NCI-H1694 (cell line): Measurements from ENCODE around the gene NBL1.

ENCODE experiments used
- DNase-seq: peaks from one replicate; lab custom pipeline; 2025; lab: John Stamatoyannopoulos, UW

Gene NBL1

GRCh38 chr1:19646377-19647319, 2.5 kb downstream of the NBL1 start:
- DNase-seq, result no peak

GRCh38 chr1:19647643-19648042, 3.5 kb downstream of the NBL1 start:
- no peak for DNase-seq

DNA sequence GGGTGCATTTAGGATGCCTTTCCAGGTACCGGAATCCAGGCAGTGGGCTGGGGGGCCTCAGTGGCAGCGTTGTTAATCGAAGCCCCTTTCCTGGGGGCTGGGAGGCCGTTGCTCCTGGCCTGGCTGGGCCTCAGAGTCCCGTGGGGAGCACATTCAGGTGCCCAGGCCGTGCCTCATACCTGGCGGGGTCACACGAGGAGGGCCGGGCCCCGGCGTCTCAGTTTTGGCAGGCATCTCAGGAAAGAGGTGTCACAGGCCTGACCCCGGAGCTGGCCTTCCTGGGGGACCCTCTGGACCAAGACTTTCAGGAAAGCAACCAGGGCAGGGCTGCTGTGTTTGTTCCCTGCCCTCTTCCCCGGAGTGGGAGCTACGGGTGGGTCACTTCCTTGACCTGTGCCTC, 4.1 kb downstream of the NBL1 start:
- no peak for DNase-seq

DNA sequence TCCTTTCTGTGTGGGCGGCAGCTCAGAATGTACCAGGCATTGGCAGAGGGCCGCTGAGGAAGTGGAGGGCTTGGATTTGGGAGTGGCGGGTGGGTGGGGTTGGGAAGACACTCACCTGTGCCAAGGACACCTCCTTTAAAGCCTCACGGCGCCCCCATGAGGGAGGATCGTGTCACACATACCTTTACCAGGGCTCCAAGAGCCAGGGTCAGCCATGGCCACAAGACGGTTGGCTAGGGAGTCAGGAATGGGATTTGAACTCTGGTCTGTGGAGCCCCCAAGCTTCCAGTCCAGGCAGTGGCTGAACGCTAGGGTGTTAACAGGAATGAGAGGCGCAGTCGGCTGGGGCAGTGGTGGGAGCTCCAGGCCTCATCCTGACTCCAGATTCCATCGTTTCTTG, 4.6 kb downstream of the NBL1 start:
- DNase-seq, result no peak

DNA sequence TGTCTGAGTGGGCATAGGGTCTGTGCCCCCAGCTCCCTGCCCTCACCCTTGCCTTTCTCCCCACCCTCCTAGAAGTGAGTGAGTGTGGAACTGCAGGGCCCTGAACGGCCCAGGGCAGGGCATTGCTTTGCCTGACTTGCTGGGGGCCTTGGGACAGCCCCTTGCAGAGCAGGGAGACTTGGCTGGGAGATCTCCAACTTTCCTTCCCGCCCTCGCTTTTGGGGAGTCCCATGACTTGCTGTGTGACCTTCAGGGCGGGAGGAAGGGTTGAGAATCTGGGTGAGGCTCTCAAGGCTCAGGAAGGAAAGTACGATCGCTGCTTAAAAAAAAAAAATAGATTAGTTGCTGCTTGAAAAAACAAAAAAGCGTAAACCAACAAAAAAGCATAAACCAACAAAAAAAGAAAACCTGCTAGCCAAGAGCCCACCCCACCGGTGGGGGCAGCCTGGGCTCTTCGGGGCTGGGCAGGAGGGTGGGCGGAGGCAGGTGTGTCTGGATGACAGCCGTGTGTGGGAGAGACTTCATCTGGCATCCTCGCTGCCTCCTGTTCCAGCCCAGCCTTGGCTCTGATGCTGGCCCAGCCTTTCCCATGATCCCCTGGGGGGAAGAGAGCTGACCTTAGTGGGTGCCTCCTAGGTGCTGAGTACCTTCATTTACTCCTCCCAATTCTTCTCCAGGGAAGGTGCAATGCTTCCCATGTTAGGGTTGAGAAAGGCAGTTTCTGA, 6.5 kb downstream of the NBL1 start:
- DNase-seq, result no peak

DNA sequence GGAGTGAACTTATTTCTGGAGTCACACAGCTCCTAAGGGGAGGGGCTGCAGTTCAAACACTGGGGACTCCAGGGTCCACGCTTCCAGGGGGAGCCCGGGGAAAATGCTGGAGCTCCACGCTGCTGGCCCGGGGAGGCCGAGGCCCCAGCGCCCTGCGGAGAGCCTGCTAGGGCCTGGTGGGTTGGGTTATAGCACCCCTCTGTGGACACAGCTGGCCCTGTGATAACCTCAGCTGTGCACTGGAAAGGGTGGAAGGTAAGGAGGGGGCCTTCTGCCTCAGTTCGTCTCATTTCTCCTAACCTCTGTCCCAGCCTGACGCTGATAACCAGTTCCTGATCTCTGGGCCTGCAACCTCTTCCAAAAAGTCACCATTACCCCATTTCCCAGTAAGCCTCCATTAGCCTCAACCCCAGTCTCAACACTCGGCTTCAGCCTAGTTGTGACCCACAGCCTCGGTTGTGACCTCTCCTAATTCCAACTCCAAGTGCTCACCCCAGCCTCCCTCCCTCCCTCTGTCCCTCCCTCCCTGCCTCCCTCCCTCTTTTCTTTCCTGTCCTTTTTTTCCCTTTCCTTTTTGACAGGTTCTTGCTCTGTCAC, 7.1 kb downstream of the NBL1 start:
- DNase-seq, result peak; percentile 18

GRCh38 chr1:19654386-19654785, 10.3 kb downstream of the NBL1 start:
- DNase-seq, result no peak

DNA sequence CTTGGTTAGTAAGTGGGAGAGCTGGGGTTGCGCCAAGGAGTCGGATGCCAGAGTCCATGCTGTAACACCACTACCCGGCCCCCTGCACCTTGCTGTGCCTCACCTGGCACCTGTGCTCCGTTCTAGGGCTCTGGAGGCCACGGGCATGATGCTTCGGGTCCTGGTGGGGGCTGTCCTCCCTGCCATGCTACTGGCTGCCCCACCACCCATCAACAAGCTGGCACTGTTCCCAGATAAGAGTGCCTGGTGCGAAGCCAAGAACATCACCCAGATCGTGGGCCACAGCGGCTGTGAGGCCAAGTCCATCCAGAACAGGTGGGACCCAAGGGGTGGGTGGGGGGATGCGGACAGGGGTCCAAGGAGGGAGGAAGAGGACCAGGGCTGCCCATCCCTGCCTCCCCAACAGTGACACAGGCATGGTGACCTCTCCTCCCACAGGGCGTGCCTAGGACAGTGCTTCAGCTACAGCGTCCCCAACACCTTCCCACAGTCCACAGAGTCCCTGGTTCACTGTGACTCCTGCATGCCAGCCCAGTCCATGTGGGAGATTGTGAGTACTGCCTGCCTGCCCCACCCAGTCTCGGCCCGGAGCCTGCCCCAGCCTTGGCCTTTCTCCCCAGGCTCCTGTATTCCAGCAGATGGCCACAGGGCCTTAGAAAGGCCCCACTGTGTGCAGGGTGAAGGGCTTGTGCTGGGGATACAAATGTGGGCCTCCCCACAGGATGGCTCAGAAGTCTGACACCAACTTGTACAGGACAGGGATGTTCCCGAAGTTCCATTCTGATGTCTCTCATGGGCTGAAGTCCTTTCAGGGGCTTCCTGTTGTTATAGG, 11.0 kb downstream of the NBL1 start:
- no peak for DNase-seq

DNA sequence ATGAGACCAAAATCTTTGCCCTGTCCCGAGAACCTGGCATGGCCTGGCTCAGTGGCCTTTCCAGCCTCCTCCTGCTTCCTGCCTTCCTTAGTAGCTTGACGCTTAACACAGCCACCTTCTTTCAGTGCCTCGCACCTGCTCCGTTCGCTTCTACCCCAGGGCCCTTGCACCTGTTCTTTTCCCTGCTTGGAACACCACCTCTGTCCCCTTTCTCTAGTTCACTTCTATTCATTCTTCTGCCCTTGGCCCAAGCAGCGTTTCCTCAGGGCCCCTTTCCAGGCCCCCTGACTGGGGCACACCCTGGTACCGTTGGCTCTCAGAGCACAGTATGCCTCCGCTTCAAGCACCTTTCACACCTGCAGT, 11.6 kb downstream of the NBL1 start:
- DNase-seq, result no peak

DNA sequence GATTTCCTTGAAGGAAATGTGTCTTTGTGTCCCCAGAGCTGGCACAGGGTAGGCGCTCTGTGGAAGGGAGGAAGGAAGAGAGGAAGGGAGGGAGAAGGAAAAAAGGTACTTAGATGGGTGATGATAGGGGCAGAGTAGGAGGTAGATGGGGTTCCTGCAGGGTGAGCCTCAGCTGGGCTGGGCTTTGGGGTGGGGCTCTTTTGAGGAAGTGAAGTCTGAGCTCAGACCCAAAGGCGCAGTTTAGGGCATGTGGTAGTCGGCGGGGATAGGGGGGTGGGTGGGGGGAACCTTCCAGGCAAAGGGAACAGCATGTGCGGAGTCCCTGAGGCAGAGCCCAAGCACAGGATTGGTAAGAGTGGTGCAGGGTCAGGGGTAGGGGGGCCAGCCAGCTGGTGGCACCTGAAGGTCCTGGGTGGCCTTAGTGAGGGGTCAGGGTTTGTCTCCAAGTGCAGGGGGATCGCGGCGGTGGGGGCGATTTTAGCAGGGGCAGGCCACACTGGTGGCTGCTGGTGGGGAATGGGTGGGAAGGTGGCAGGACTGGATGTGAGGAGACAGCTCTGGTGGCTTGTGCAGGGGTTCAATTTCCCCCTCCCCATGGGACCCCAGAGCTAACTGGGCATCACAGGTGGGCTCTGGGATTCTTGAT, 12.1 kb downstream of the NBL1 start:
- DNase-seq, result no peak

DNA sequence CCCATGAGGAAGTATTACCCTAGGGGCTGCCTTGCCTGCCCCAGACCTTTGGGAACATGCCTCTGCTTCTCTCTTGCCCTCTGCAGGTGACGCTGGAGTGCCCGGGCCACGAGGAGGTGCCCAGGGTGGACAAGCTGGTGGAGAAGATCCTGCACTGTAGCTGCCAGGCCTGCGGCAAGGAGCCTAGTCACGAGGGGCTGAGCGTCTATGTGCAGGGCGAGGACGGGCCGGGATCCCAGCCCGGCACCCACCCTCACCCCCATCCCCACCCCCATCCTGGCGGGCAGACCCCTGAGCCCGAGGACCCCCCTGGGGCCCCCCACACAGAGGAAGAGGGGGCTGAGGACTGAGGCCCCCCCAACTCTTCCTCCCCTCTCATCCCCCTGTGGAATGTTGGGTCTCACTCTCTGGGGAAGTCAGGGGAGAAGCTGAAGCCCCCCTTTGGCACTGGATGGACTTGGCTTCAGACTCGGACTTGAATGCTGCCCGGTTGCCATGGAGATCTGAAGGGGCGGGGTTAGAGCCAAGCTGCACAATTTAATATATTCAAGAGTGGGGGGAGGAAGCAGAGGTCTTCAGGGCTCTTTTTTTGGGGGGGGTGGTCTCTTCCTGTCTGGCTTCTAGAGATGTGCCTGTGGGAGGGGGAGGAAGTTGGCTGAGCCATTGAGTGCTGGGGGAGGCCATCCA, 12.8 kb downstream of the NBL1 start:
- no peak for DNase-seq

- no peak for DNase-seq
Observed at GRCh38 chr1:19657511-19657910, 13.4 kb downstream of the NBL1 start.

- no peak for DNase-seq
Observed at GRCh38 chr1:19658186-19658585, 14.1 kb downstream of the NBL1 start.

GRCh38 chr1:19661721-19662228, 17.7 kb downstream of the NBL1 start:
- peak; percentile 34 for DNase-seq

- DNase-seq, result no peak
Observed at GRCh38 chr1:19662313-19662712, 18.2 kb downstream of the NBL1 start.

DNA sequence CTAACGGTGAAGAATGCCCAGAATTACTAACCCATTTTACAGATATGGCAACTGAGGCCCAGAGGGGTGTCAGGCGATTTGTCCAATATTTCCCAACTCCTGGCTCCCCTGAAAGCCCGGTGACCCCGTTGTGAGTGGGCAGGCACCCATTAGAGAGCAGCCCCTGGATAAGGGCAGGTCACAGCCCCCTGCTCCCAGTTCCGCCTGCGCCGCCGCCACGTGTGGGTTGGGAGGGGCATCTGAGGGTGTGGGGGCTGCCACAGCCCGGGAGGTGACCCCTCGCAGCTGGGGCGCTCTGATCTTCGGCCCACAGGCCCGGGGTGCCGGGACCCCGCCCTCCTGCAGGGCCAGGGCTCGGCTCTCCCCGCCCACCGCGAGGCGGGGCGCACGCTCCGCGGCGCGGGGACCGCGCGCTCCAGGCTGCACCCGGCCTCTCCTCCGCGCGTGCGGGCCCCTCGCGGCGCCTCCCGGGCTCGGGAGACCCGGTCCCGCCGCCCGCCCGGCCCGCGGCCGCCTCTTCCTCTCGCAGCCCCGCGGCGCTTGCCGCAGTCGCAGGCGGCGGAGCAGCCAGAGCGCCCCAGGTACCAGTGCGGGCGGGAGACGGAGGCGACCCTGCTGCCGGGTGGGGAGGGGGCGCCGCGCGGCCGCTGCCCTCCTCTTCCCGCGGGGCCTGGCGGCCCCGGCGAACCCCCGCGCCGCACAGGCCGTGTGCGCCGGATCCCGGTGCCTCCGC, 20.5 kb downstream of the NBL1 start, which contains the start of gene HTR6:
Gene HTR6, plus strand, starts transcription at position 423 of the 733 bp plus-strand sequence. CDS start 879 bp downstream, outside the sequence.
- no peak for DNase-seq

DNA sequence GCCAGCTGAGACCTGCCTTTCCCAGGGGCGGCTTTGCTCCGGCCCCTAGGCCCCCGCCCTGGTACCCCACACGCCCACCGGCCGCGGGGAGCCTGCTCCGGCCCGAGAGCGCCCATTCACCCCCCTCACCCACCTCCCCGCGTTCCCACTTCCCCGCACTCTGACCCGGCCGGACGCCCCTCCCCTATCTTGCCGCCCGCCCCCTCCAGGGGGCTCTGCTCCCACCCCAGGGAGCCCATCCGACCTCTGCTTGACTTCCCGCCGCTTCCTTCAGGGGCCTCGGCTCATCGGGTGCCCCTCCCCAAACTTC, 21.0 kb downstream of the NBL1 start:
- no peak for DNase-seq

DNA sequence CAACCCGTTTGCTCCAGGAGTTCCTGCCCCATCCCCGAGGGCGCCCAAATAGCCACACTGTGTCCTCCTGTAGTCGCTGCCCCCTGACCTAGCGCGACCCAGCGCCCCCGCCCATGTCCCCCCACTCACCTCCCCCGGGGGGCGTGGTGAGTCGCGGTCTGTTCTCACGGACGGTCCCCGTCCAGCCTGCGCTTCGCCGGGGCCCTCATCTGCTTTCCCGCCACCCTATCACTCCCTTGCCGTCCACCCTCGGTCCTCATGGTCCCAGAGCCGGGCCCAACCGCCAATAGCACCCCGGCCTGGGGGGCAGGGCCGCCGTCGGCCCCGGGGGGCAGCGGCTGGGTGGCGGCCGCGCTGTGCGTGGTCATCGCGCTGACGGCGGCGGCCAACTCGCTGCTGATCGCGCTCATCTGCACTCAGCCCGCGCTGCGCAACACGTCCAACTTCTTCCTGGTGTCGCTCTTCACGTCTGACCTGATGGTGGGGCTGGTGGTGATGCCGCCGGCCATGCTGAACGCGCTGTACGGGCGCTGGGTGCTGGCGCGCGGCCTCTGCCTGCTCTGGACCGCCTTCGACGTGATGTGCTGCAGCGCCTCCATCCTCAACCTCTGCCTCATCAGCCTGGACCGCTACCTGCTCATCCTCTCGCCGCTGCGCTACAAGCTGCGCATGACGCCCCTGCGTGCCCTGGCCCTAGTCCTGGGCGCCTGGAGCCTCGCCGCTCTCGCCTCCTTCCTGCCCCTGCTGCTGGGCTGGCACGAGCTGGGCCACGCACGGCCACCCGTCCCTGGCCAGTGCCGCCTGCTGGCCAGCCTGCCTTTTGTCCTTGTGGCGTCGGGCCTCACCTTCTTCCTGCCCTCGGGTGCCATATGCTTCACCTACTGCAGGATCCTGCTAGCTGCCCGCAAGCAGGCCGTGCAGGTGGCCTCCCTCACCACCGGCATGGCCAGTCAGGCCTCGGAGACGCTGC, 21.7 kb downstream of the NBL1 start:
- no peak for DNase-seq

GRCh38 chr1:19668888-19669287, 24.8 kb downstream of the NBL1 start:
- DNase-seq, result no peak
